Hematopoietic multipotent progenitor cell treated with erythropoietin and hydrocortisone succinate and interleukin-3 and kit ligand, for 4 days (in vitro differentiated cells): ENCODE measurements around the gene HEMGN.

Experiments used
- DNase-seq: peaks from one replicate; pipeline ENCODE4 v3.0.0-alpha.2; 2015

Gene HEMGN

DNA sequence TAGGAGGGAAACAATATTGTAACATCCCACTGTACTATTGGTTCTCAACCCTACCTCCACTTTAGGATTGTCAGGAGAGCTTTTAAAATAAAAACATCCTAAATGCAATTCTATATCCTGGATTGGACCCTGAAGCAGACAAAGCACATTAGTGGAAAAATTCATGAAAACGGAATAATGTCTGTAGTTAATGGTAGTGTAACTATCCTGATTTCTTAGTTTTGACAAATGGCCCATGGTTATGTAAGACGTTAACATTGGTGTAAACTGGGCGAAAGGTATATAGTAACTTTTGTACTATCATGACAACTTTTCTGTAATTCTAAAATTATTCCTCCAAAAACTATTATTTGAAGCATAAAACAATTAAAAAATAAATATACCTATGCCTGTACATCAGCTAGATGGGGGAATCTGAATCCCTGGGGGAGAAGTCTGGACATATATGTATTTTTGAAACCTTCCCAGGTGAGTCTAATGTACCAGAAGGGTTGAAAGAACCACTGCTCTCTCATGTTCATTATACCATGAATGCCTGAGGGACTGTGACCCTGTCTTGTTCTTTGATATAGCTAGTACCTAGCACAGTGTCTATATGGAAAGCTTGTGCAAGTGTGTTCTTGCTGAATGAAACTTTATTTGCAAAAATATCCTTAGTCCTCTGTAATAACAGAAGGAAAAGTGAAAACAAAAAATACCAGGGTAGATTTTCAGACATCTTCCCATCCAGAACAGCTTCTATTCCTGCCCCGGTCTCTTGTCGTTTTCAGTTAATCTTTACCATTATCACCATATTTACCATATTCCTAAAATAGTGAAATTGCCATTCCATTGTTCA lies 12.3 kb downstream of the HEMGN start:
- no peak for DNase-seq

DNA sequence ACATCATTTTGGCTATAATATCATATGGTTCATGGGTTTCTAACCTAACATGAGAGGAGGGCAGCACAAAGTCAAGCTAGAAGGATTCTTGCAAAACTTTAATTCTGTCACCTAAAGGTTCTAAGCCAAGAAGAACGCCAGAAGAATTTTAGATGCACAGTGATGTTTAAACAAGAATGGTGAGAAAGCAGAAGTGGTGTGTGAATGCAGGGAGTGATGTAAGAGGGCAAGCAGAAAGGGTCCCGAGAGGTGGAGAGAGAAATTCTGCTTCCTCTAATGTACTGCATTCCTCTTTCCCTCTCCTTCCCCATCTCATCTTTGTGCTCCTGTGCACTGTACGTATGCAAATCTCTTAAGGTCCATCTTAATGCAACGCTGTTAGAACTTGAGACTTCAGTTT lies 13.6 kb downstream of the HEMGN start:
- peak; percentile 78 for DNase-seq

DNA sequence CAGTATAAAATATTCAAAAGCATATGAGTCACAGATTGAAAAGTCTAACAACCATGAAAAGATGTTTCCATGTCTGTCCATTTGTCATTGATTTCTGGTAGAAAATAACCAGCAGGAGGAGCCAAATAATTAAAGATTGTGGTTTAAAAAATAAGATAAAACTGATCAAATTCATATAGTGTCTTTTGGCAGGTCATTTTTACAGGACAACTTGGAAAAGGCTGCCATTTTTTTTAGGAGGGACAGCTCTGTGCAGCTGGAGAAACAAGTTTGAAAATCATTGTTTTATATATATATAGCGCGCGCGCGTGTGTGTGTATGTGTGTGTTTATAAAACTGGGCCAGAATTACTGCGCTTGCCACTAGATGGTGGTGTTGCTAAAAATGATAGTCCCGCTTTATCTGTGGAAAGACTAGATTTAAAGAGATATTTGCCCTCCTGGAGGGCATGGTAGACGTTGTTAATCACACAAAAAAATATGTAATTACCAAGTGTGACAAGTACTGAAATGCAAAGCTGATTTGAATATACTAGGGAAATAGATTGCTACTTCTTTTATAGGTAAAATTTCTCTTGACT lies 14.4 kb downstream of the HEMGN start:
- DNase-seq: peak; percentile 93

DNA sequence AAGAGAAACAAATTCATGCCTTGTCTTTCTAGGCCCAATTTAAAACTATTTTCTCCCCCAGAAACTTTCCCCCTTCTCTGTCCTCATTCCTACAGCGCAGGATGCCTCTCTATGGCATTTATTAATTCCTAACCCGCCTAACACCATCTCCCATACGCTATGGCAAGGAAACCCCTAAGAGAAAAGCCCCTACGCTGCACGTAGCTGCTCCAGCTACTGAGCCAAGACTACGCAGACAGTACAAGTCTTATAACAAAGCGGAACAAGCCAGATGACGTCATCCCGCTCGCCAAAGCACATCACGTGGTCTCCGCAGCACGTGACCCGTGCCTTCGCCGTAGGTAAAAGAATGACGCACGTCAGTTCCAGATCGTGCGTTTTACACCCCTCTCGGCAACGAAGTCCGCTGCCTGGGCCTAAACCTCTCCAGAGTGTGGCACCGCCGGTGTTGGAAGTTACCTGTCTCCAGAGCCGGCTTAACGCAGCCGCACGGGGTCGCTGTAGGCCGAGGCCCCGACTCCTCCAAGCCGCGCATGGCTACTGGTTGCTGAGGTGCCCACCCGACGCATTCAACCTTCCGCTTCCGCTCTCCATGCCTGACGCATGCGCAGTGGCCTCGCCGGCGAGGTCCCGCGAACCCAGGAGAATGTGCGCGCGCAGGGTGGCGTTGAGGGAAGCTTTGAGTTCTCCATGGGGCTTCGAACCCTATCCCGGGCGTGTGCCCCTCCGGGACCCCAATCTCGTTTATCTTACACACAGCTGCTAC lies 15.8 kb downstream of the HEMGN start, which contains the start of gene TRMO:
Gene TRMO (minus strand): TSS at position 542 of the 766 bp plus-strand sequence. CDS start 7 bp downstream, at position 535.
- DNase-seq: peak; percentile 99

DNA sequence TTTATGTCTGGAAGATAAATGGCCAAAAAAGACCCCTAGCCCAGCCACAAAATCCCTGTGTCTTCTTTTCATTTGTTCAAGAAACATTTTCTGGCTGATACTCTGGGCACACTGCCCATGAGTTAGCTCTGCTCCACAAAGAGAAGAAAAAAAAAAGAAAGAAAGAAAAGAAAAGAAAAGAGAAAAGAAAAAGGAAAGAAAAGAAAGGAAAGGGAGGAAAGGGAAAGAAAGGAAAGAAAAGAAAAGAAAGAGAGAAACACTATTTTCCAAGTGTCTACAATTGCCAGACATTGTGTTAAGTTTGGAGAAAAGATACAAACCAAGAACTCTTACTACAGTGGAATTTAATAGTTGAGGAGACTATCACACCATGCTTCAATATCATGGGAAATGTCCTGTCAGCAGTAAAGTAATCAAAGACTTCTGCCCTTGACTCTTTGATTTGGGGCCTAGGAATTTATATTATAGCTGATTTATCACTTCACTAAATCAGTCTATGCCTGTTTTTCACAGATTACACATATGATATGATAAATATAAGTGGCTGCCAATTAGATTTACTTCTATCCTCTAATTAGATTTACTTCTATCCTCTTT lies 18.7 kb downstream of the HEMGN start:
- no peak for DNase-seq

DNA sequence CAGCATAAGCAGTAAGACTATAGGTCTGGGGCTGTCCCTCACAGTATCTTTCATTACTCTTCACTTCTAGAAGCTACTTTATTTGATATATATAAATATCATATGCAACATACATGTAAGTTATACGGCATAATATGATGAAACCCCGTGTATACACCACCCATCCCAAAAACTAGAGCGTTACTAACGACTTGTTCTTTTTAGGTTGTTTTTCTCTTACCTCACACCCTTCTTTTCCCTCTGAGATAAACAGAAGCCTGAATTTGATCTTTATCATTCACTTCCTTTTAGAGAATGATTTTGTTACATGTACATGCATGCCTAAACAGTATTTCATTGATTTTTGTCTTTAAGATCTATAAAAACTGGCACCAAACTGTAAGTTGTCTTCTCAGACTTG lies 19.4 kb downstream of the HEMGN start:
- DNase-seq: peak; percentile 66

DNA sequence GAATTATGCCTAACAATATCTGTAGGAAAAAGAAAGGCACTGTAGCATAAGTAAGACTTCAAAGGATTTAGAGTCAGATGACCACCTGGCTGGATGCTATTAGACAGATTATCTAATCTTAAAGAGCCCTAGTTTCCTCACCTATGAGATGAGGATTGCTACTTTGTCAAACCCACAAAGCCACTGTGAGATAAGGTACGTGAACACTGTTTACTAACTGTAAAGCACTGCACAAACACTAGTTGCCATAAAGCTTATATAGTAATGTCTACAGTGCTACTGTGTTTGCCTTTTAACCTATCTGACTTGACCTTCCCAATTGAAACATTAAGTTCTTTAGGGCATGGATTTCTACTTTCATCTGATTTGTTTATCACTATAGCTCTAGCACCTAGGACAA lies 26.0 kb downstream of the HEMGN start:
- DNase-seq: no peak

DNA sequence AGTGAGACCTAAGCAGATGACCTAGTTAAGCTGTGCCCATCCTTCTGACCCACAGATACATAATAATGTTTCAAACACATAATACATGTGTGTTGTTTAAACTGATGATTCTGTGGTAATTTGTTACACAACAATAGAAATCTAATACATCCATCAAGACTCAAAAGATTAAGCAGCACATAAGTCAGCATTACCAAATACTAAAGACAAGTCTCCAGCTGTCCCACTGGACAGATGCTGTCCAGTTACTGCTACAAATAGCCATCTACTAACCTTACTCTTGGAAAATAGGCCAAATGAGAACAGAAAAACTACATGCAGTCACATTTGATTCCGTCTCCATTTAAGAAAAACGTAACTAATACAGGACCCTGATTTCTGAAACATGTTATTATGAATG lies 26.4 kb downstream of the HEMGN start:
- no peak for DNase-seq

DNA sequence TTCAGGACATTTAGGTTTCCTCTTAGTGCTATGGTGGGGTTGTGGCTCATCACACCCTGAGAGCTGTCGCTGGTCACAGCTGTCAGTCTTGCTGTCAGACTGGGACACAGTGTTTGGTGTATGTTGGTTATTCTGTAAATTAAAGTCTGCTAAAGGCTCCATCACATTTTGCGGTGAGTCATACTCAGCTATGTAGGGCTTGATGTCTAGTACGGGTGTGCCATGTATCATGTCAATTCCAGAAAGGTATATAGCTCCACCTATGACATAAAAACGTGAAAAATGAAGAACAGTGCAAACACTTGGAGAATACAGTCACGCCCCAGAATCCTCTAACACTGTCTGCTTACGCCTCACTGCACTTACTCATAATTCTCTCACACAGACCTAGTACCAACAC lies 27.6 kb downstream of the HEMGN start:
- DNase-seq: no peak

DNA sequence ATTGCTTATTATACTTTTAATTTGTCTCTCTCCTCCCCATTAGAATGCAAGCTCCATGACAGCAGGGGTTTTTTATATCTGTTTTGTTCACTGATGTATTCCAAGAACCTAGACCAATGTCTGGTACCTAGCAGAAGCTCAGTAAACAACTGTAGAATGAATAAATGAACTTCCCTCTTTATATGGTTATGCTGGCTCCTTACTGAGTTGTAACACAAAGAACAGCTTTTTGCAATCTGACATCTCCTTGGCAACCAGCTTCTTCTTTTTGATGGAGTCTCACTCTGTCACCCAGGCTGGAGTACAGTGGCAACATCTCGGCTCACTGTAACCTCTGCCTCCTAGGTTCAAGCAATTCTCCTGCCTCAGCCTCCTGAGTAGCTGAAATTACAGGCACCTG lies 29.3 kb downstream of the HEMGN start:
- peak; percentile 68 for DNase-seq

DNA sequence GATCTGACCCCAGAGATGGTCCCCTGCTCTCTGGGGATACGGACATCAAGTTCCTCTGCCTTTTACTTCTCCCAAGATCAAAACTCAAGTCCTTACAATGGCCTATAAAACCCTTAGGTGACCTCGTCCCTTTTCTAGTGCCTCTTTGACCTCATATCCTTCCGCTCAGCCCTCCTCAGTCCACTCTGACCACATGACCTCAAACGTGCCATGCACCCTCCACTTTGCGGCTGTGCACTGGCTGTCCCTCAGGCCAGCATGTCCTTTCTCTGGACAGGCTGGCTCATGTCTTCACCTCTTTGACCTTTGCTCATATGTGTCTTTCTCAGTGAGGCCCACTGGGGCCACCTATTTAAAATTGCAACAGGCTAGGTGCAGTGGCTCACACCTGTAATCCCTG lies 30.3 kb downstream of the HEMGN start:
- no peak for DNase-seq

DNA sequence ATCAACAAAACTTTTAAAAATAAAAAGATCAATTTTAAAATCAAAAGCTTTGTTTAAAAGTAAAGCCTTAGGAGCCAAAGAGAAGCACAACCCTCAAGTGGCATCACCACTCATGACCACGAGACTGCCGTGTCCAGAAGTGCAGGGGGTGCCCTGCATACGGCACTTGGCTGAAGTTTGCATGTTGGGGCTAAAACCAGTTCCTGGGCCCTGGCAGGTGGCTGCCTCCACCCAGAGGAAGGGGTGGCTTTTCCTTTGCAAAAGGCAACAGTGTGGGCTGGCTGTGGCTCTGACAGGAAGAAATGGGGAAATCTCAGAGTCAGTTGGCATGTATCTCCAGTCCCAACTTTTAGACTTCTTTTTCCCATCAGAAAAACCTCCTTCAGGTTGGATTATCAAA lies 30.9 kb downstream of the HEMGN start:
- peak; percentile 46 for DNase-seq

DNA sequence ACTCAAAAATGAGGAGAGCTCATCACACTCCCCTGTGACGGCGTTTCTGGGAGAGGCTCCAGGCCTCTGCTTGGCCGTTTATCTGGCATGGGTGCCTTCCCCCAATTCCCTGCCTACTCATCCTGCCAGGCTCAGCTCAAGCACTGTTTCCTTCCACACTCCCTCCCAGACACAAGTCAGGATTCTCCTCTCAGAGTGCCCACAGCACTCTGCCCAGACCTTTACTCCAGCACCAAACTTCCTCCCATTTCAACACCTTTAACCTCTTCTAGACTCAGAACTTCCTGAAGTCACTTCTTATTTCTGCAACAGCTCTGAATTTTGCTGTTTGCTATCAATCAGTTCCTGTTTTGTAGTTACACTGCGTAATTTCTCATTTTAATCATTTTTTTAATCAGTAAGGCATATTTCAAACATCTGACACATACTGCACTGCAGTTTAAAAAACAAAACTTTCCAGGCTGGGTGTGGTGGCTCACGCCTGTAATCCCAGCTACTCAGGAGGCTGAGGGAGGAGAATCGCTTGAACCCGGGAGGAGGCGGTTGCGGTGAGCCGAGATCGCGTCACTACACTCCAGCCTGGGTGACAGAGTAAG lies 31.6 kb downstream of the HEMGN start:
- peak; percentile 76 for DNase-seq

DNA sequence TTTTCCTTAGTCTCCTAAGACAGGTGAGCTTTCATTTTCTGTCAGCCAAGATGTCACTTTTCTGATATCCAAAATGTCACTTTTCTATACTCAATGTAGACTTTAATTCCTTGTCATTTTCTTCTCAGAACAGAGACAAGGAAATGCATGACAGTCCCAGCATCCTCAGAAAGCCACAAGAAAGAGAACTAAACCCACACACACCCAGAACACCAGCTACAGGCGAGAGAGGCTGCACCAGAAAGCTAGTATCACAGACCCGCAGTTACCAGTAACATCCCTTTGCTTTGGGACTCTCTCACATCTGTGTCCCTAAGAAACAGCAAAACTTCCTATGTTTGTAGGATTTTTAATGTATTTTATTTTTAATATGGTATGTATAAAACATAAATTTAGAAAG lies 32.7 kb downstream of the HEMGN start:
- DNase-seq: peak; percentile 47

DNA sequence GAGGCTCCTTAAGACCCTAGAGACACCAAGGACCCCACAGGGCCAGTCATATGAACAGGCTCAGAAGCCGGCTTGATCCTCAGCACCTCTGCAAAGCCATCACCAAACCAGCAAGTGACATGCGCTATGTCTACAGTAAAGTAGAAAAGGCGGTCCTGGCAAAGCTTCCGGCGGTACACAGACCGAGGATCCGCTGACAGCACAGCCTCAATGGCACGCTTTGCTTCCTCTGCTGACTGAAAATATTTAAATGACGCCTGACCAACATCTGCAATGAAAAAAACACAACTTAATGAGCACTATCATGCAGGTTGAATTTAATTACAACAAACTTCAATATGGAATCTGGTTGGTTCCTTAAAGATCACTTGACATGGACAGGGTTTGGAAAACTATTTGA lies 33.2 kb downstream of the HEMGN start:
- no peak for DNase-seq

DNA sequence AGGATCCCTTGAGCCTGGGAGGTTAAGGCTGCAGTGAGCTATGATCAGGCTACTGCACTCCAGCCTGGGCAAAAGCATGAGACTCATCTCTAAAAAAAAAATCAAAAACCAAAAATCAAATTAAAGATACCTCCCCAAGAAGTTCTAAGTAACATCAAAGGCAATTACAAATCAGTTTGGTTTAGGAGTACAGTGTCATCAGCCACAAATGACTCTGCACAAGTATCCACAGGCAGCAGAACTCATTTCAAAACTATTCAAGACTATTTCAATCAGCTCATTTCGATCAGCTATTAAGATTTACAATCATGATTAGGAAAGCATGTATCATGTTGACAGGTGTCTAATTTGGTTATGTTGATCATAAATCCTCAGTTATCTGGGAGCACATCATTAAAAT lies 34.8 kb downstream of the HEMGN start:
- DNase-seq: no peak

DNA sequence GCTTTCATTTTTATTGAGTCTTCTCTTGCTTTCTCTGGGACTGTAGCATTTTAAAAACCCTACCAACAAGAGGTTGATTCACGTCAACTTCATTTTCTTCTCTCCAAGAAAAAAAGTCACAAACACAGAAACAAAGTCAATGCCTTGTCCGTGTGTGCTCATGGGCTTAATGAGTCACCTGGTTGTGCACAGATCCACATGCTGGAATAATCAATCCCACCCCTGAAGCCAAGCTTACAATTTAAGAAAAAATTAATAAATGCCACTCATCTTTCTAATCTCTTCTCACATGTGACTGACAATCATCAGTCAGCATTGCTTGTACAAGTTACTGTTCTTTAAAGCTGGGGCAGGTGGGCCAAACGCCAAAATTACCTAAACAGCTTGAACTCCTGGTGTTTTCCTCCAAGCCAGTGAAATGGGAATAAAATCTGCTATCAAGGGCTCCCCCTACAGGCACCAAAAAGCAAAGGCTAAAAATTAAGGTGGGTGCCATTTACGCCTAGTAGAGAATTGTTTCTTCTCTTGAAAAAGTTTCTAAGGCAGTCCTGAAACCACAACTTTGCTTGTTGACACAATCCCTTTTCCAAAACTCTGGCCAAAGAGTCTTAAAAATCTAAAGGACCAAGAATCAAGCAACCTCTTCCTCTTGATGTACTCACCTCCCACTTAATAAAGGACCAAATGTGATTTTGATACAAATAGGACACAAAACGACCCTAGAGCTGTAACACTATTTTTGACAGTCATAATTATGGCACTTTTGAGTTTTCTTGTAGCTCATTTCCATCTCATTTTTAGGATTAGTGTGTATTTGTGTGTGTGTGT lies 37.0 kb downstream of the HEMGN start:
- DNase-seq: peak; percentile 62

DNA sequence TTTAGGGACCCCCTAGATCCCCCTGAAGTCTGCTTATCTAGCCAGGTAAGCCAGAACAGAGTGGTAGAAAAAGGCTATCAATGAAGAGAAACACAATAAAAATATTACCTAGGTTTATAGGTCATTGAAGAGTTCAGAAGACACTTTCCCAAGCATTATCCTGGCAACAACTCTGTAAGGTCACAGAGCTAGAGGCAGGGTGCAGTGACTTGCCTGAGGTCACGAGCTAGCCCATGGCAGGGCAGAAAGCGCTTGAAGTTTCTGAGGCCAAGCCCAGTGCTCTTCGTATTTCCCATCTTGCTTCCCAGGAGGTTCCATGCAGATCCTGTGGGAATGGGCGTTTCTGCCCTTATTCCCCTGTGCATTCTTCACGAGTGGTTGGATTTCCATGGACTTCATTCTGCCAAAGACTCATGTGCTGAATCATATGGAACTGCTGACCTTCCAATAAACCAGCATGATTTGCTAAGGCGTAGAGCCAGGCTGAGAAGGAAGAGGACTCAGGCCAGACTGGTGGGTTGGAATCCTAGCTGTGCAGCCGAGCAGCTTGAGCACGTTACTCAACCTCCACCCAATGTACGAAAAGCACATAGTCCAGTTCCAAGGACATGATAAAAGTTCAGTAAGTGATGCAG lies 37.8 kb downstream of the HEMGN start:
- no peak for DNase-seq

DNA sequence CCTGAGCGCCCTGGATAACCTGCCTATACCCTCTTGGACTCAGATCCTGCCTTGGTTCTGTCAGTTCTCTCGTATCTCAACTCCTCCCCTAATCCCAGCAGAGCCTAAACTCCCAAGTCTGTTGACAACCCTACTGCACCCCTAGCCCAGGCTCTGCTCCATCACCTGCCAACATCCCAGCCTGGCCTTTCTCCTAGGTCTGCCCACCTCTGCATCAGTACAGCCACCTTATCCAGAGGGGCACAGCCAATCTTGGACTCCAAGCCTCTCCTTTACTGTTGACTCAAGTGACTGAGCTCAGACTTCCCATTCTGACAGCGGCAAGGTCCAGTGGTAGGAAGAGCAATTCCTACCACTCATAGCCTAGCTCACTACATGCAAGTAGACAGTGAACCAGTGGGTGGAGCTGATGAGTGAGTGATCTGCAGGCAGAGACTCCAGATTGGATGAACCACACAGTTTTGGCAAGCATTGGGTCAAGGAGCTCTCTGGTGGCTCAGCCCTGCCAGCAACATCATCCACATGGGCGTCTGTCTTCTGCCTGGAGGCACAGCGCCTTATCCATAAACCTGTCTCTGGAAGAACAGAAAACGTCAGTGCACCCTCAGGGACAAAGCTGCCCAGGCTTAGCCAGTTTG lies 42.2 kb downstream of the HEMGN start:
- peak; percentile 60 for DNase-seq

DNA sequence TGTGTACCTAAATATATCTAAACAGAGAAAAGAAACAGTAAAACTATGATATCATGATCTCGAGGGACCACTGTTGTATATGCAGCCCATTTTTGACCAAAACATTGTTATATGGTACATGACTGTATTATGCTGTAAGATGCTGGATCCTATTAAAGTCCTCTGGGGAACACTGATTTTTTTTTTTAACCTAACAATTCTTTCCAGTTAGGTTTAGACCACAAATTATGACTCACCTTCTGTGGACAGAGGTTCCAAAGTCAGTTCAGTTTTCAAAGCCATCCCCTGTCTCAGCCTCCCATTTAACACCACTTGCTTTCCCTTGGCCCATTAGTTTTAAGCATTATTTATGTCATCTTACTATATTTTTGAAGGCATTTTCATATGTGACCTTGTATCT lies 42.8 kb downstream of the HEMGN start:
- no peak for DNase-seq

DNA sequence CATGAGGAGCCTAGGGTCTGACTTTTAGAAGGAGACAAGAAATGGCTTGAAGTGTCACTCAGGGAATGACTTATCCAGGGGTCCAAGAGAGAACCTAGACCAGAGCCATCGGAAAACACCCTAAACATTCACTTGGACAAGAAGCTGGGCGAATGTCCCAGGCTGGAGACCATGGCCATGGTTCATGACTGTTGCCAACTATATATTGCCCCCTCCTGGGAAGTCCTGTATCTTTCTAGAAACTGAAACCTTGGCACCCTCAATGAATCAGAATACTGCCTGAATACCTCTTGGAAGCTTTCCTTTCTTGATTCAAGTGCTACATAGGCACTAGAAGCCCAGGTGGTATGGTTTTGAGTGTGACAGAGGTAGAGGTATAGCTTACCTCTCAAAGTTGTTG lies 45.6 kb downstream of the HEMGN start:
- no peak for DNase-seq
